Measurements from ENCODE around the gene STAB1.

Gene STAB1

DNA sequence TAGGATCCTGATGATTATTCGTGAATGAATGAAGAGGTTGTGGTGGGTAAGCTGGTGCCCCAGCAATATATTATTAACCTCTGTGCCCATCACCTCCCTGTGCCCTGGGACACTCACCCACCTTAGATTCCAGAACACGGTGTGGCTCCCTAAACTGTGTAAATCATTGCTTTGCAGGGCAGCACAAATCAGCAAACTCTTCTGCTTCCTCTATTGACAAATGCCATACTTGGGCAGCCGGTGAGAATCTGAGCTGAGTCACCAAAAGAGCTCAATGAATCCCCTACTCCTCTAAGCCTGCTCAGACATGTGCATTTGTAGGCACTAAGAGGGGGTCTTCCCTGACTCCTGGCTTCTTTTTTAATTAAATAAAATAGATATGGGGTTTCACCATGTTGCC, 57.0 kb downstream of the STAB1 start:
- TF ChIP-seq, protein P1, sequence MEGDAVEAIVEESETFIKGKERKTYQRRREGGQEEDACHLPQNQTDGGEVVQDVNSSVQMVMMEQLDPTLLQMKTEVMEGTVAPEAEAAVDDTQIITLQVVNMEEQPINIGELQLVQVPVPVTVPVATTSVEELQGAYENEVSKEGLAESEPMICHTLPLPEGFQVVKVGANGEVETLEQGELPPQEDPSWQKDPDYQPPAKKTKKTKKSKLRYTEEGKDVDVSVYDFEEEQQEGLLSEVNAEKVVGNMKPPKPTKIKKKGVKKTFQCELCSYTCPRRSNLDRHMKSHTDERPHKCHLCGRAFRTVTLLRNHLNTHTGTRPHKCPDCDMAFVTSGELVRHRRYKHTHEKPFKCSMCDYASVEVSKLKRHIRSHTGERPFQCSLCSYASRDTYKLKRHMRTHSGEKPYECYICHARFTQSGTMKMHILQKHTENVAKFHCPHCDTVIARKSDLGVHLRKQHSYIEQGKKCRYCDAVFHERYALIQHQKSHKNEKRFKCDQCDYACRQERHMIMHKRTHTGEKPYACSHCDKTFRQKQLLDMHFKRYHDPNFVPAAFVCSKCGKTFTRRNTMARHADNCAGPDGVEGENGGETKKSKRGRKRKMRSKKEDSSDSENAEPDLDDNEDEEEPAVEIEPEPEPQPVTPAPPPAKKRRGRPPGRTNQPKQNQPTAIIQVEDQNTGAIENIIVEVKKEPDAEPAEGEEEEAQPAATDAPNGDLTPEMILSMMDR (conservative IDR thresholded peaks at IDR 0.05; ENCODE audit: low read length) = no peak
- TF ChIP-seq EZH2phosphoT487 (IDR thresholded peaks at IDR 0.05; ENCODE audit: borderline replicate concordance) = no peak
- no peaks in the 10 kb centered on the region for H3K27me3 ChIP-seq (ENCODE audit: insufficient read depth, low read length, poor library complexity, severe bottlenecking)
- H3K9me2 ChIP-seq (replicated peaks; ENCODE audit: low read depth, low read length) = no peaks in the 10 kb centered on the region
- H2AFZ ChIP-seq (ENCODE audit: low read length) = no peak overlapping the region
- H3K79me2 ChIP-seq (ENCODE audit: insufficient read depth, low read length) = no peaks in the 10 kb centered on the region
- H3K4me1 ChIP-seq (ENCODE audit: insufficient read depth, low read length, poor library complexity, severe bottlenecking) = no peaks in the 10 kb centered on the region
- no peaks in the 10 kb centered on the region for H3K9me3 ChIP-seq (ENCODE audit: insufficient read depth, low read depth, low read length)
- no peak overlapping the region for H3K4me2 ChIP-seq (ENCODE audit: low read depth, low read length, poor library complexity, severe bottlenecking)
- no peak overlapping the region for H3K9ac ChIP-seq (ENCODE audit: low read depth, low read length, poor library complexity, severe bottlenecking)
- H3F3A ChIP-seq (ENCODE audit: low read depth) = peaks cover 3% of the 10 kb centered on the region; the same call in 1 of the 2 replicates
- H4K20me1 ChIP-seq (ENCODE audit: insufficient read depth, low read length, poor library complexity, severe bottlenecking) = no peaks in the 10 kb centered on the region
- peaks cover 74% of the 10 kb centered on the region; the same call in 1 of the 2 replicates for H3K36me3 ChIP-seq (ENCODE audit: insufficient read depth, low read length)
- no peak overlapping the region for H3K4me3 ChIP-seq (ENCODE audit: low read length, poor library complexity, severe bottlenecking)

DNA sequence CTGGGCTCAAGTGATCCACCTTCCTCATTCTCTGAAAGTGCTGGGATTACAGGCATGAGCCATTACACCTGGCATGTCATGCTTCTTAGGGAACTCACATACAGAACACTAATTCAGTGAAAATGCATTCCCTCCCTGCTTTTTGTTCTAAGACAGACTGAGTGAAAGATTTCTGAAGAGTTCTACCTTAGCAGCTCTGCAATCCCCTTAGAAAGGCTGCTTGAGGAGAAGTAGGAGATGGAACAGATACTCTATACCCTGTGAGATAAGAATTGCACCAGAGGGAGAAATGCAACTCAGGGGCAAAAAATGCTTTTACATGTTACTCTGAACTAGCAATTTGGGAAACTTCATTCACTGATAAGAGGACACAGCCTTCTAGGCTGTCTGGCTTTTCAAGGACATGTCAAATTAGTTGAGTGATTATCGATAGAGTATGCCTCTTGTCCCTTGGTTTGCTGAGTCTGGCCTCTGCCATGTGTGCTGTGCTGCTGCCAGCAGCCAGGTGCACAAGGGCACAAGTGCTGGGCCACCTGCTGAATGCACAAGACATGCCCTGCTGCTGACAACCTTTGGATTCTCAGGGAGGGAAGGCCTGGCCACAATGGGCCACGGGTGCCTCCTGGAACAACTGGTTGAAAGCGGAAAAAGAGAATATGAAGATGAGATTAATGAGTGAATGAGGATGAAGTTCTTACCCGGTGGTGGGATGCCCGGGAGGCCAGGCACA, 59.1 kb downstream of the STAB1 start:
- Histone ChIP-seq H3K4me3 (ENCODE audit: low read length, poor library complexity, severe bottlenecking) (no peak overlapping the region), H3K9ac (ENCODE audit: low read depth, low read length, poor library complexity, severe bottlenecking) (no peak overlapping the region), H3K9me3 (ENCODE audit: insufficient read depth, low read depth, low read length) (no peaks in the 10 kb centered on the region), H3K36me3 (ENCODE audit: insufficient read depth, low read length) (peaks cover 77% of the 10 kb centered on the region; the same call in 1 of the 2 replicates), H3F3A (ENCODE audit: low read depth) (no peaks in the 10 kb centered on the region), H3K27me3 (ENCODE audit: insufficient read depth, low read length, poor library complexity, severe bottlenecking) (no peaks in the 10 kb centered on the region), H3K4me1 (ENCODE audit: insufficient read depth, low read length, poor library complexity, severe bottlenecking) (no peaks in the 10 kb centered on the region), H3K4me2 (ENCODE audit: low read depth, low read length, poor library complexity, severe bottlenecking) (no peak overlapping the region), H2AFZ (ENCODE audit: low read length) (no peak overlapping the region), H3K79me2 (ENCODE audit: insufficient read depth, low read length) (no peaks in the 10 kb centered on the region), H3K9me2 (replicated peaks; ENCODE audit: low read depth, low read length) (no peaks in the 10 kb centered on the region), H4K20me1 (ENCODE audit: insufficient read depth, low read length, poor library complexity, severe bottlenecking) (no peaks in the 10 kb centered on the region)
- no peak for TF ChIP-seq EZH2phosphoT487 (IDR thresholded peaks at IDR 0.05; ENCODE audit: borderline replicate concordance)
- TF ChIP-seq, protein P1 (conservative IDR thresholded peaks at IDR 0.05; ENCODE audit: low read length) = no peak

DNA sequence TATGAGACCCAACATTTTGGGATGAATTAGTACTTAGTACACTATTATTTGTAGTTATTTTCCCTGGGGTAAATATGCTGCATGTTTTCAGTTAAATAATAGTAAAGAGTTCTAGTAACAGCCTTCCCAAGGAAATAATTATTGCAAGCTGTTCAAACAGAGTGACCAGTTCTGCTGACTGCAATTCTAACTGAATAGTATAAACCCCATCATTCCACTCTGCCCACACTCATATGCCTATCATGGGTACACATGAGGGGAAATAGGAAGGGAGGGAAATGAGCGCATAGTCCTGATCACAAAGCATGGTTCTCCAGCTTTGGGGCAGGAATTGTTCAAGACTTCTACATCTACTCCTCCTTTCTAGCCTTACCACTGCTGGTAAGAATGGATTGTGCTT, 59.9 kb downstream of the STAB1 start:
- Histone ChIP-seq H3K9me3 (ENCODE audit: insufficient read depth, low read depth, low read length) (no peaks in the 10 kb centered on the region), H2AFZ (ENCODE audit: low read length) (no peak overlapping the region), H3K4me2 (ENCODE audit: low read depth, low read length, poor library complexity, severe bottlenecking) (no peak overlapping the region), H3K79me2 (ENCODE audit: insufficient read depth, low read length) (no peaks in the 10 kb centered on the region), H3K36me3 (ENCODE audit: insufficient read depth, low read length) (peaks cover 80% of the 10 kb centered on the region; the same call in 1 of the 2 replicates), H3K4me1 (ENCODE audit: insufficient read depth, low read length, poor library complexity, severe bottlenecking) (no peaks in the 10 kb centered on the region), H3F3A (ENCODE audit: low read depth) (no peaks in the 10 kb centered on the region), H4K20me1 (ENCODE audit: insufficient read depth, low read length, poor library complexity, severe bottlenecking) (no peaks in the 10 kb centered on the region), H3K4me3 (ENCODE audit: low read length, poor library complexity, severe bottlenecking) (no peak overlapping the region), H3K9ac (ENCODE audit: low read depth, low read length, poor library complexity, severe bottlenecking) (no peak overlapping the region), H3K27me3 (ENCODE audit: insufficient read depth, low read length, poor library complexity, severe bottlenecking) (no peaks in the 10 kb centered on the region), H3K9me2 (replicated peaks; ENCODE audit: low read depth, low read length) (no peaks in the 10 kb centered on the region)
- TF ChIP-seq, protein P1 (conservative IDR thresholded peaks at IDR 0.05; ENCODE audit: low read length) = no peak
- TF ChIP-seq EZH2phosphoT487 (IDR thresholded peaks at IDR 0.05; ENCODE audit: borderline replicate concordance) = no peak

Data from Loucy (cell line).